ENCODE results near the gene IKBKE. TPM values are rescaled to one million over a fixed set of nuclear protein-coding genes. Genes with fewer than 3 reads are reported as not detected.

Gene IKBKE
- total and polyA plus RNA-seq, 10 of the 15 experiments (the other 5 are each of a cell fraction or from before 2014, with no cell fraction given) = 12.8 to 35.1 (median 23.1) TPM

GRCh38 chr1:206507284-206508129 is 37.2 kb downstream of the IKBKE start, which contains the start of gene RASSF5 (continued):
- TF ChIP-seq POLR2A (IDR thresholded peaks at IDR 0.05; ENCODE audit: low read depth, low read length) = peak; percentile 83
- TF ChIP-seq ZNF207 (IDR thresholded peaks at IDR 0.05; ENCODE audit: borderline replicate concordance) = peak; percentile 24; the same call in 1 of the 2 replicates
- TF ChIP-seq RAD51 (IDR thresholded peaks at IDR 0.05) = no peak
- no peak for TF ChIP-seq ZNF274 (IDR thresholded peaks at IDR 0.05; ENCODE audit: insufficient read depth, insufficient read length)
- TF ChIP-seq SUPT20H (IDR thresholded peaks at IDR 0.05; ENCODE audit: borderline replicate concordance, control insufficient read depth, low read depth, low read length) = no peak
- TF ChIP-seq MTA3 (IDR thresholded peaks at IDR 0.05; ENCODE audit: borderline replicate concordance, low read length) = no peak
- no peak for TF ChIP-seq NFYA (IDR thresholded peaks at IDR 0.05; ENCODE audit: borderline replicate concordance, low read depth, low read length)
- no peak for TF ChIP-seq SMAD1 (IDR thresholded peaks at IDR 0.05; ENCODE audit: low read depth, partially characterized antibody)
- TF ChIP-seq CEBPZ (IDR thresholded peaks at IDR 0.05; ENCODE audit: low read depth, low read length) = no peak
- peak; percentile 50; the same call in 1 of the 2 replicates for TF ChIP-seq BCLAF1 (IDR thresholded peaks at IDR 0.05)
- TF ChIP-seq LARP7 (IDR thresholded peaks at IDR 0.05) = peak; percentile 79
- no peak for TF ChIP-seq RUNX3 (IDR thresholded peaks at IDR 0.05; ENCODE audit: low read length)
- TF ChIP-seq MAX (IDR thresholded peaks at IDR 0.05; ENCODE audit: low read depth, low read length) = no peak
- TF ChIP-seq SMAD5 (IDR thresholded peaks at IDR 0.05; ENCODE audit: low read depth) = no peak
- TF ChIP-seq YBX1 (IDR thresholded peaks at IDR 0.05) = no peak
- peak in 1 of 2 experiments; percentile 76; a peak in 1 of 3 replicates for TF ChIP-seq EGR1 (IDR thresholded peaks at IDR 0.05; ENCODE audit: borderline replicate concordance in 1 of 2, low read depth in 2 of 2, low read length in 2 of 2)
- no peak for TF ChIP-seq BRCA1 (IDR thresholded peaks at IDR 0.05; ENCODE audit: low read depth, low read length)
- no peak for TF ChIP-seq GABPA (IDR thresholded peaks at IDR 0.05; ENCODE audit: low read depth)
- TF ChIP-seq, protein P1, sequence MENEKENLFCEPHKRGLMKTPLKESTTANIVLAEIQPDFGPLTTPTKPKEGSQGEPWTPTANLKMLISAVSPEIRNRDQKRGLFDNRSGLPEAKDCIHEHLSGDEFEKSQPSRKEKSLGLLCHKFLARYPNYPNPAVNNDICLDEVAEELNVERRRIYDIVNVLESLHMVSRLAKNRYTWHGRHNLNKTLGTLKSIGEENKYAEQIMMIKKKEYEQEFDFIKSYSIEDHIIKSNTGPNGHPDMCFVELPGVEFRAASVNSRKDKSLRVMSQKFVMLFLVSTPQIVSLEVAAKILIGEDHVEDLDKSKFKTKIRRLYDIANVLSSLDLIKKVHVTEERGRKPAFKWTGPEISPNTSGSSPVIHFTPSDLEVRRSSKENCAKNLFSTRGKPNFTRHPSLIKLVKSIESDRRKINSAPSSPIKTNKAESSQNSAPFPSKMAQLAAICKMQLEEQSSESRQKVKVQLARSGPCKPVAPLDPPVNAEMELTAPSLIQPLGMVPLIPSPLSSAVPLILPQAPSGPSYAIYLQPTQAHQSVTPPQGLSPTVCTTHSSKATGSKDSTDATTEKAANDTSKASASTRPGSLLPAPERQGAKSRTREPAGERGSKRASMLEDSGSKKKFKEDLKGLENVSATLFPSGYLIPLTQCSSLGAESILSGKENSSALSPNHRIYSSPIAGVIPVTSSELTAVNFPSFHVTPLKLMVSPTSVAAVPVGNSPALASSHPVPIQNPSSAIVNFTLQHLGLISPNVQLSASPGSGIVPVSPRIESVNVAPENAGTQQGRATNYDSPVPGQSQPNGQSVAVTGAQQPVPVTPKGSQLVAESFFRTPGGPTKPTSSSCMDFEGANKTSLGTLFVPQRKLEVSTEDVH (IDR thresholded peaks at IDR 0.05; ENCODE audit: low read depth, partially characterized antibody) = no peak
- no peak for TF ChIP-seq IRF4 (IDR thresholded peaks at IDR 0.05; ENCODE audit: low read depth, low read length)

Measured in GM12878 (cell line).